K562 (cell line): Measurements from ENCODE around the gene TMEM123. TPM values are rescaled to one million over a fixed set of nuclear protein-coding genes. Genes with fewer than 3 reads are reported as not detected.

ENCODE experiments used
- ATAC-seq: fragments of 200-7000 bp; cut with Tn5 transposase; 3 replicates; pipeline ENCODE4 v1.9.1; 2020; ENCODE audit warnings: moderate library complexity
- BruUV-seq: library from RNA; stranded (reverse); fragments of 400-500 nt; replicated peaks from 2 replicates; lab custom pipeline; 2021; lab: Mats Ljungman, UMichigan
- CTCF ChIA-PET: fragments of 300-600 bp; formaldehyde crosslinking; extraction: SDS; loops from one replicate; lab custom pipeline; 2021; ENCODE audit warnings: low intra/inter-chr PET ratio; lab: Yijun Ruan, JAX
- POLR2A ChIA-PET: fragments of 300-600, 350-650 bp; sonication (Branson Sonifier 250); formaldehyde crosslinking; extraction: SDS; loops from one replicate; lab custom pipeline; 2021; ENCODE audit warnings: antibody characterized with exemption, inconsistent platforms; lab: Yijun Ruan, JAX
- DNase-seq, 4 experiments: peaks; one replicate each; pipeline versions ENCODE4 v3.0.0 to v3.0.0-alpha.2; 2011 to 2018; ENCODE audit warnings: low spot score in 3 of 4, mixed read lengths in 3 of 4; ENCODE audit errors: extremely low read depth in 1 of 4
- FAIRE-seq: peaks from 2 replicates; lab custom pipeline; 2011; peaks lifted over from hg19 to GRCh38; lab: Jason Lieb, UNC
- H2AFZ ChIP-seq: 2 replicates; pipeline ENCODE4 v1.6.0; 2011; ENCODE audit warnings: low read depth, low read length, control low read depth, inconsistent platforms
- H3K27ac ChIP-seq: fragments of 200-600 bp; 3 replicates; pipeline ENCODE4 v1.8.0; 2011; ENCODE audit warnings: low read depth, mild to moderate bottlenecking, control low read depth, inconsistent platforms, low read length, moderate library complexity, mixed read lengths; ENCODE audit errors: extremely low read depth
- H3K27me3 ChIP-seq, 2 experiments: fragments of 300-600 bp in 1 of 2; 2 replicates in 1 of 2; 3 replicates in 1 of 2; pipeline versions ENCODE4 v1.6.0 to v1.8.0; 2011; ENCODE audit warnings: inconsistent platforms in 2 of 2, low read length in 2 of 2, mild to moderate bottlenecking in 1 of 2, mixed read lengths in 1 of 2, moderate library complexity in 1 of 2; ENCODE audit not compliant: control insufficient read depth in 2 of 2, insufficient read depth in 2 of 2
- H3K36me3 ChIP-seq: fragments of 300-600 bp; 3 replicates; pipeline ENCODE4 v1.8.0; 2011; ENCODE audit warnings: mild to moderate bottlenecking, low read length, inconsistent platforms; ENCODE audit not compliant: control insufficient read depth, insufficient read depth
- H3K4me1 ChIP-seq, 2 experiments: fragments of 200-600 bp in 1 of 2; replicated peaks in 1 of 2; 2 replicates in 1 of 2; 3 replicates in 1 of 2; pipeline versions ENCODE4 v1.5.1 to v1.8.0; 2011; ENCODE audit warnings: inconsistent platforms in 2 of 2, low read length in 2 of 2, mild to moderate bottlenecking in 1 of 2, mixed read lengths in 1 of 2, moderate library complexity in 1 of 2; ENCODE audit not compliant: control insufficient read depth in 2 of 2, insufficient read depth in 2 of 2
- H3K4me2 ChIP-seq: 2 replicates; pipeline ENCODE4 v1.6.1; 2011; ENCODE audit warnings: low read length, control low read depth, inconsistent platforms, mixed read lengths; ENCODE audit not compliant: insufficient read depth
- H3K4me3 ChIP-seq: fragments of 200-600 bp; sonication (generic), shearing (Covaris generic); 2 replicates; pipeline ENCODE4 v1.5.1; 2016; ENCODE audit warnings: control low read depth, inconsistent platforms
- H3K79me2 ChIP-seq: fragments of 200-600 bp; 3 replicates; pipeline ENCODE4 v1.8.0; 2011; ENCODE audit warnings: low read length, inconsistent platforms; ENCODE audit not compliant: control insufficient read depth, insufficient read depth
- H3K9ac ChIP-seq, 2 experiments: 2 replicates each; pipeline versions ENCODE4 v1.6.0 to v1.6.1; 2011; ENCODE audit warnings: low read depth in 2 of 2, low read length in 2 of 2, control low read depth in 1 of 2, inconsistent platforms in 1 of 2, mild to moderate bottlenecking in 1 of 2, mixed read lengths in 1 of 2; ENCODE audit not compliant: insufficient read depth in 1 of 2
- H3K9me1 ChIP-seq: one replicate; pipeline ENCODE4 v1.6.0; 2011; ENCODE audit warnings: inconsistent platforms, mild to moderate bottlenecking, low read length, moderate library complexity; ENCODE audit not compliant: control insufficient read depth, insufficient read depth
- H3K9me3 ChIP-seq: replicated peaks from 2 replicates; pipeline ENCODE4 v1.5.1; 2011; ENCODE audit warnings: low read depth, low read length, inconsistent platforms; ENCODE audit not compliant: control insufficient read depth, insufficient read depth
- H4K20me1 ChIP-seq: replicated peaks from 2 replicates; pipeline ENCODE4 v1.6.1; 2011; ENCODE audit warnings: low read length, inconsistent platforms, mixed read lengths; ENCODE audit not compliant: control insufficient read depth, insufficient read depth
- E2F5 ChIP-seq: sonication (generic); formaldehyde crosslinking; IDR thresholded peaks from 2 replicates; pipeline ENCODE4 v1.8.0; 2022; ENCODE audit warnings: mild to moderate bottlenecking, missing genetic modification reagents
- ELF4 ChIP-seq: fragments of 450-650 bp; formaldehyde crosslinking; IDR thresholded peaks from 2 replicates; pipeline ENCODE4 v1.4.0; 2022; ENCODE audit warnings: missing genetic modification characterization
- GTF2F1 ChIP-seq: IDR thresholded peaks from 2 replicates; pipeline ENCODE4 v1.6.1; 2011; ENCODE audit warnings: low read depth, low read length, improper control_type of control experiment
- HLTF ChIP-seq: fragments of 450-650 bp; IDR thresholded peaks from 2 replicates; pipeline ENCODE4 v1.6.1; 2016
- ILF3 ChIP-seq: fragments of 450-650 bp; IDR thresholded peaks from 2 replicates; pipeline ENCODE4 v1.6.1; 2018; ENCODE audit warnings: antibody characterized with exemption, mild to moderate bottlenecking, moderate library complexity, borderline replicate concordance
- KLF6 ChIP-seq: fragments of 250-450 bp; sonication (Bioruptor Pico); IDR thresholded peaks from 2 replicates; pipeline ENCODE4 v1.4.0; 2020; ENCODE audit warnings: mild to moderate bottlenecking, moderate library complexity, borderline replicate concordance
- MBD1 ChIP-seq: fragments of 250-450 bp; sonication (Bioruptor Pico); IDR thresholded peaks from 2 replicates; pipeline ENCODE4 v1.8.0; 2022; ENCODE audit warnings: inconsistent platforms
- NCOA1 ChIP-seq: fragments of 450-650 bp; IDR thresholded peaks from 2 replicates; pipeline ENCODE4 v1.6.1; 2016; ENCODE audit warnings: low read depth
- RBM25 ChIP-seq: fragments of 200-400 bp; formaldehyde crosslinking; IDR thresholded peaks from 2 replicates; pipeline ENCODE4 v1.6.1; 2018; ENCODE audit warnings: low read length, low read depth, moderate library complexity; ENCODE audit not compliant: severe bottlenecking
- RBM39 ChIP-seq: fragments of 200-400 bp; formaldehyde crosslinking; optimal IDR thresholded peaks from 2 replicates; pipeline ENCODE3; 2018; ENCODE audit warnings: low read depth, low read length
- TFAM ChIP-seq: fragments of 250-450 bp; sonication (Bioruptor Pico); conservative IDR thresholded peaks from 2 replicates; pipeline ENCODE4 v1.5.0; 2021; ENCODE audit warnings: mild to moderate bottlenecking, moderate library complexity
- ZBTB12 ChIP-seq: fragments of 250-450 bp; sonication (Bioruptor Pico); IDR thresholded peaks from 2 replicates; pipeline ENCODE4 v1.4.0; 2020
- ZFP1 ChIP-seq: fragments of 450-650 bp; formaldehyde crosslinking; IDR thresholded peaks from 2 replicates; pipeline ENCODE4 v1.4.0; 2020; ENCODE audit warnings: mild to moderate bottlenecking, mixed read lengths
- ZNF124 ChIP-seq: sonication (generic); formaldehyde crosslinking; IDR thresholded peaks from 2 replicates; pipeline ENCODE4 v1.8.1; 2022; ENCODE audit warnings: missing genetic modification reagents
- ZNF184 ChIP-seq: sonication (generic); formaldehyde crosslinking; IDR thresholded peaks from 2 replicates; pipeline ENCODE4 v1.5.0; 2020; ENCODE audit warnings: missing genetic modification reagents
- ZNF23 ChIP-seq: fragments of 250-450 bp; sonication (Bioruptor Pico); IDR thresholded peaks from 2 replicates; pipeline ENCODE4 v1.4.0; 2020; ENCODE audit warnings: mild to moderate bottlenecking
- ZNF408 ChIP-seq: fragments of 250-450 bp; sonication (Bioruptor Pico); IDR thresholded peaks from 2 replicates; pipeline ENCODE4 v1.4.0; 2020; ENCODE audit warnings: low read depth, mild to moderate bottlenecking, moderate library complexity
- ZNF586 ChIP-seq: fragments of 450-650 bp; formaldehyde crosslinking; conservative IDR thresholded peaks from 2 replicates; pipeline ENCODE4 v1.4.0; 2020; ENCODE audit warnings: mild to moderate bottlenecking, moderate library complexity
- ZZZ3 ChIP-seq: fragments of 450-650 bp; IDR thresholded peaks from 2 replicates; pipeline ENCODE4 v1.6.1; 2016; ENCODE audit warnings: antibody characterized with exemption, mild to moderate bottlenecking, moderate library complexity
- WGBS: fragments of 100-300 bp; shearing (Covaris generic); methylation state at CpG from one replicate; pipeline ENCODE4 v1.1.6; 2016; ENCODE audit warnings: low coverage, mixed read lengths; ENCODE audit not compliant: insufficient coverage; ENCODE audit errors: missing lambda C conversion rate; 5-methylcytosine and 5-hydroxymethylcytosine counted together
- in situ Hi-C: fragments of 300-500 bp; cut with MboI; formaldehyde crosslinking; loops from 4 replicates; pipeline ENCODE4 v1.15.0; 2018; ENCODE audit warnings: inconsistent platforms, mixed read lengths
- intact Hi-C: fragments of 100-400 bp; cut with micrococcal nuclease; formaldehyde crosslinking; loops from 2 replicates; pipeline ENCODE4 v1.14.2; 2022
- polyA plus RNA-seq, 8 experiments: library from polyadenylated mRNA; depleted of rRNA in 4 of 8; stranded (reverse) in 5 of 8; unstranded in 3 of 8; fragments of >200 nt; fragmentation: Nextera tagmentation in 2 of 8; fragmentation: Illumina TruSeq in 1 of 8; extraction: Ambion mirVana in 2 of 8; extraction: Trizol in 1 of 8; gene quantifications; 2 replicates each; pipeline versions ENCODE4 v1.2.1 to v1.2.3, GENCODE V29; 2011 to 2014; ENCODE audit warnings: inconsistent platforms in 1 of 8, missing spikeins in 1 of 8
- total RNA-seq, 7 experiments: library from RNA; depleted of rRNA in 6 of 7; stranded (reverse); fragments of >200 nt in 6 of 7; fragmentation: Illumina TruSeq in 2 of 7; extraction: Trizol in 2 of 7; gene quantifications; 2 replicates each; pipeline versions ENCODE4 v1.2.1 to v1.2.3, GENCODE V29; 2011 to 2021; ENCODE audit warnings: low replicate concordance in 1 of 7

The TMEM123 gene
- total and polyA plus RNA-seq, 9 of the 15 experiments (the other 6 are each of a cell fraction or from before 2014, with no cell fraction given), result 19.8 to 344 (median 82.4) TPM

- Histone ChIP-seq H3K4me2 (no peak overlapping the region), H3K27me3 (no peaks in the 10 kb centered on the region), H4K20me1 (no peaks in the 10 kb centered on the region), H3K9ac (no peak overlapping the region), H3K36me3 (peaks cover 55% of the 10 kb centered on the region), H3K4me1 (peaks cover 0 to 3% of the 10 kb centered on the region in 2 experiments; a peak in 1 of 5 replicates), H2AFZ (no peak overlapping the region), H3K9me1 (no peaks in the 10 kb centered on the region), H3K79me2 (no peaks in the 10 kb centered on the region), H3K9me3 (no peaks in the 10 kb centered on the region), H3K27ac (no peak overlapping the region), H3K4me3 (no peak overlapping the region)
- intact Hi-C loops (no loop called here), in situ Hi-C loops (loop anchor here (10.0 kb wide), 1 partner anchor 99 kb away; no protein-coding TSS in a partner anchor)
- WGBS, result 83% methylated on average over 5 of the region's 6 CpGs
- POLR2A ChIA-PET, result interaction anchor here (0.9 kb wide), 1 partner anchor 54 kb away, joined by 4 read pairs; no protein-coding TSS in a partner anchor
- peak; percentile 35 for FAIRE-seq
- TF ChIP-seq NCOA1, result no peak
- TF ChIP-seq ILF3, result no peak
- TF ChIP-seq ZZZ3, result no peak
- no peak for TF ChIP-seq RBM25
- no peak for TF ChIP-seq MBD1 (CRISPR knock-in tag)
- no peak for TF ChIP-seq ZBTB12 (CRISPR knock-in tag)
- no peak for TF ChIP-seq ZNF23 (CRISPR knock-in tag)
- no peak for TF ChIP-seq HLTF
- TF ChIP-seq GTF2F1, result no peak
- TF ChIP-seq ZNF408 (CRISPR knock-in tag), result no peak
- no peak for TF ChIP-seq E2F5 (CRISPR knock-in tag)
- no peak for TF ChIP-seq ZFP1
- TF ChIP-seq ZNF184 (CRISPR knock-in tag), result no peak
- TF ChIP-seq ZNF586 (CRISPR knock-in tag), result no peak
- TF ChIP-seq KLF6, result no peak
- no peak for TF ChIP-seq ZNF124 (CRISPR knock-in tag)
- no peak for TF ChIP-seq RBM39
- TF ChIP-seq TFAM (CRISPR knock-in tag), result no peak
- TF ChIP-seq ELF4, result no peak
- no TSS peak for BruUV-seq
- CTCF ChIA-PET, result no interaction called here
- DNase-seq, result no peak
- ATAC-seq, result no peak
Measured at GRCh38 chr11:102395720-102396393, 56.7 kb downstream of the TMEM123 start.
